GM12892 (cell line): ENCODE data around the gene PTPN14.

ENCODE experiments used
- POLR2A ChIP-seq: IDR thresholded peaks from 2 replicates; pipeline ENCODE4 v1.6.1; 2011; ENCODE audit warnings: low read depth, low read length, control low read depth
- POLR2AphosphoS5 ChIP-seq: IDR thresholded peaks from 2 replicates; pipeline ENCODE4 v1.6.1; 2011; ENCODE audit warnings: low read depth, low read length, control low read depth

GRCh38 chr1:214458541-214458940 is 92.9 kb downstream of the PTPN14 start:
- no peak for TF ChIP-seq POLR2AphosphoS5
- no peak for TF ChIP-seq POLR2A
